IPS-20b (cell line): Measurements from ENCODE around the gene BTD.
"Not testable (repeated sequence)": the region's sequence is repeated elsewhere in the genome, so short reads cannot be mapped to it uniquely, and the experiment has no call there.

Experiments used
- H3K27ac ChIP-seq: one replicate; pipeline ENCODE4 v1.5.1; 2013; ENCODE audit warnings: low read length
- H3K27me3 ChIP-seq: 2 replicates; pipeline ENCODE4 v1.6.1; 2013; ENCODE audit warnings: mild to moderate bottlenecking, low read length, inconsistent platforms; ENCODE audit not compliant: insufficient read depth
- H3K36me3 ChIP-seq: 2 replicates; pipeline ENCODE4 v1.6.1; 2013; ENCODE audit warnings: low read depth, mild to moderate bottlenecking, inconsistent platforms, low read length, moderate library complexity; ENCODE audit not compliant: insufficient read depth
- H3K4me1 ChIP-seq: 2 replicates; pipeline ENCODE4 v1.6.1; 2013; ENCODE audit warnings: mild to moderate bottlenecking, control low read depth, inconsistent platforms, low read length, moderate library complexity; ENCODE audit not compliant: insufficient read depth
- H3K4me3 ChIP-seq: 2 replicates; pipeline ENCODE4 v1.5.1; 2013; ENCODE audit warnings: mild to moderate bottlenecking, low read length, inconsistent platforms
- H3K9ac ChIP-seq: 2 replicates; pipeline ENCODE4 v1.6.1; 2013; ENCODE audit warnings: low read depth, mild to moderate bottlenecking, inconsistent platforms, low read length, moderate library complexity
- H3K9me3 ChIP-seq: 2 replicates; pipeline ENCODE4 v1.6.1; 2013; ENCODE audit warnings: mild to moderate bottlenecking, low read depth, low read length, inconsistent platforms; ENCODE audit not compliant: insufficient read depth

Gene BTD

GRCh38 chr3:15579051-15579450 is 22.5 kb upstream of the BTD start:
- Histone ChIP-seq H3K9me3 (no peaks in the 10 kb centered on the region), H3K9ac (no peak overlapping the region), H3K27me3 (no peaks in the 10 kb centered on the region), H3K27ac (no peak overlapping the region), H3K4me1 (no peaks in the 10 kb centered on the region), H3K4me3 (no peak overlapping the region), H3K36me3 (peaks cover 67% of the 10 kb centered on the region)

GRCh38 chr3:15581471-15582394 is 19.8 kb upstream of the BTD start:
- Histone ChIP-seq H3K27me3 (no peaks in the 10 kb centered on the region), H3K9me3 (no peaks in the 10 kb centered on the region), H3K36me3 (peaks cover 78% of the 10 kb centered on the region), H3K4me3 (no peak overlapping the region), H3K4me1 (no peaks in the 10 kb centered on the region), H3K27ac (no peak overlapping the region), H3K9ac (no peak overlapping the region)

GRCh38 chr3:15585111-15585845 is 16.3 kb upstream of the BTD start:
- Histone ChIP-seq H3K4me1 (no peaks in the 10 kb centered on the region), H3K27ac (no peak overlapping the region), H3K4me3 (no peak overlapping the region), H3K27me3 (no peaks in the 10 kb centered on the region), H3K9ac (no peak overlapping the region), H3K9me3 (no peaks in the 10 kb centered on the region), H3K36me3 (peaks cover 82% of the 10 kb centered on the region)

- Histone ChIP-seq H3K27ac (no peak overlapping the region), H3K9me3 (no peaks in the 10 kb centered on the region; the same call in 1 of the 2 replicates), H3K27me3 (no peaks in the 10 kb centered on the region), H3K9ac (no peak overlapping the region), H3K36me3 (peaks cover 56% of the 10 kb centered on the region), H3K4me3 (no peak overlapping the region), H3K4me1 (no peaks in the 10 kb centered on the region)
These were observed 10.3 kb upstream of the BTD start for GRCh38 chr3:15591242-15591641.

- Histone ChIP-seq H3K9ac (no peak overlapping the region), H3K4me1 (no peaks in the 10 kb centered on the region), H3K27ac (no peak overlapping the region), H3K27me3 (no peaks in the 10 kb centered on the region), H3K9me3 (no peaks in the 10 kb centered on the region; the same call in 1 of the 2 replicates), H3K36me3 (peaks cover 56% of the 10 kb centered on the region), H3K4me3 (no peak overlapping the region)
These were observed 9.6 kb upstream of the BTD start for GRCh38 chr3:15591928-15592327.

GRCh38 chr3:15592968-15593367 is 8.6 kb upstream of the BTD start:
- Histone ChIP-seq H3K9ac (no peak overlapping the region), H3K9me3 (no peaks in the 10 kb centered on the region; the same call in 1 of the 2 replicates), H3K27ac (no peak overlapping the region), H3K36me3 (peaks cover 60% of the 10 kb centered on the region), H3K4me3 (no peak overlapping the region), H3K4me1 (no peaks in the 10 kb centered on the region), H3K27me3 (no peaks in the 10 kb centered on the region)

GRCh38 chr3:15595955-15596354 is 5.6 kb upstream of the BTD start:
- H3K4me1 ChIP-seq: no peaks in the 10 kb centered on the region
- no peak overlapping the region for H3K9ac ChIP-seq
- no peak overlapping the region for H3K27ac ChIP-seq
- H3K27me3 ChIP-seq: no peaks in the 10 kb centered on the region
- no peak overlapping the region for H3K4me3 ChIP-seq
- H3K9me3 ChIP-seq: no peaks in the 10 kb centered on the region; the same call in 1 of the 2 replicates
- peaks cover 59% of the 10 kb centered on the region for H3K36me3 ChIP-seq

GRCh38 chr3:15601046-15601398 is 523 bp upstream of the BTD start:
- Histone ChIP-seq H3K9ac (peak overlapping the region; percentile 86), H3K27ac (peak overlapping the region; percentile 50), H3K4me3 (peak overlapping the region; percentile 99), H3K9me3 (no peaks in the 10 kb centered on the region; the same call in 1 of the 2 replicates), H3K4me1 (no peaks in the 10 kb centered on the region; the same call in 1 of the 2 replicates), H3K36me3 (peaks cover 43% of the 10 kb centered on the region), H3K27me3 (no peaks in the 10 kb centered on the region)

GRCh38 chr3:15602146-15602536 is 596 bp downstream of the BTD start:
- Histone ChIP-seq H3K27me3 (no peaks in the 10 kb centered on the region), H3K9me3 (no peaks in the 10 kb centered on the region; the same call in 1 of the 2 replicates), H3K36me3 (peaks cover 32% of the 10 kb centered on the region), H3K4me3 (peak overlapping the region; percentile 99), H3K27ac (peak overlapping the region; percentile 78), H3K4me1 (peaks cover 3% of the 10 kb centered on the region; the same call in 1 of the 2 replicates), H3K9ac (peak overlapping the region; percentile 98)

- H3K27me3 ChIP-seq, H3K4me1 ChIP-seq, H3K9me3 ChIP-seq: not testable (repeated sequence)
- Histone ChIP-seq H3K4me3 (peak overlapping the region; percentile 99), H3K9ac (peak overlapping the region; percentile 98; the same call in 1 of the 2 replicates), H3K27ac (peak overlapping the region; percentile 78), H3K36me3 (peaks cover 25% of the 10 kb centered on the region)
These were observed 1.3 kb downstream of the BTD start for GRCh38 chr3:15602816-15603215.

GRCh38 chr3:15604584-15604983 is 3.0 kb downstream of the BTD start:
- H3K9me3 ChIP-seq, H3K27me3 ChIP-seq, H3K9ac ChIP-seq, H3K36me3 ChIP-seq, H3K27ac ChIP-seq, H3K4me1 ChIP-seq, H3K4me3 ChIP-seq: not testable (repeated sequence)
